GM23338 (cell line): Measurements from ENCODE around the gene KIRREL3. TPM values are rescaled to one million over a fixed set of nuclear protein-coding genes. Genes with fewer than 3 reads are reported as not detected.

ENCODE experiments used
- ATAC-seq: fragments of 200-7000 bp; cut with Tn5 transposase; 3 replicates; pipeline ENCODE4 v1.9.1; 2020
- DNase-seq: peaks from one replicate; pipeline ENCODE4 v3.0.0-alpha.2; 2015; ENCODE audit warnings: low spot score
- H2AFZ ChIP-seq: fragments of 200-600 bp; sonication (generic); 2 replicates; pipeline ENCODE4 v1.8.0; 2016; ENCODE audit warnings: antibody characterized with exemption, mild to moderate bottlenecking, moderate library complexity
- H3F3A ChIP-seq: fragments of 200-600 bp; sonication (generic); replicated peaks from 2 replicates; pipeline ENCODE4 v1.8.0; 2017; ENCODE audit warnings: antibody characterized with exemption, mixed run types, low read depth
- H3K27ac ChIP-seq: fragments of 200-600 bp; sonication (generic); 2 replicates; pipeline ENCODE4 v1.6.1; 2016; ENCODE audit warnings: low read depth
- H3K27me3 ChIP-seq: fragments of 200-600 bp; sonication (generic); 2 replicates; pipeline ENCODE4 v1.8.0; 2016; ENCODE audit warnings: mild to moderate bottlenecking, mixed run types, moderate library complexity; ENCODE audit not compliant: insufficient read depth
- H3K36me3 ChIP-seq: fragments of 200-600 bp; sonication (generic); 2 replicates; pipeline ENCODE4 v1.8.0; 2016; ENCODE audit warnings: mild to moderate bottlenecking; ENCODE audit not compliant: insufficient read depth
- H3K4me1 ChIP-seq: fragments of 200-600 bp; sonication (generic); 2 replicates; pipeline ENCODE4 v1.8.0; 2016; ENCODE audit warnings: mild to moderate bottlenecking, moderate library complexity; ENCODE audit not compliant: insufficient read depth
- H3K4me2 ChIP-seq: fragments of 200-600 bp; sonication (generic); 2 replicates; pipeline ENCODE4 v1.7.1; 2017; ENCODE audit warnings: mixed run types
- H3K4me3 ChIP-seq: fragments of 200-600 bp; sonication (generic); 2 replicates; pipeline ENCODE4 v1.6.1; 2016; ENCODE audit warnings: mixed run types
- H3K79me2 ChIP-seq: fragments of 200-600 bp; sonication (generic); replicated peaks from 2 replicates; pipeline ENCODE4 v1.8.0; 2017; ENCODE audit warnings: mild to moderate bottlenecking; ENCODE audit not compliant: insufficient read depth
- H3K9me2 ChIP-seq: fragments of 200-600 bp; sonication (generic); 2 replicates; pipeline ENCODE4 v1.8.0; 2017; ENCODE audit not compliant: insufficient read depth
- H4K20me1 ChIP-seq: fragments of 200-600 bp; sonication (generic); replicated peaks from 2 replicates; pipeline ENCODE4 v1.8.0; 2017; ENCODE audit warnings: mild to moderate bottlenecking; ENCODE audit not compliant: insufficient read depth
- H3K27ac Mint-ChIP-seq: 2 replicates; pipeline ENCODE4 v1.8.0; 2020; ENCODE audit warnings: inconsistent platforms, mild to moderate bottlenecking, moderate library complexity, mixed read lengths
- H3K27me3 Mint-ChIP-seq: 3 replicates; pipeline ENCODE4 v1.8.0; 2022; ENCODE audit warnings: low read depth, mild to moderate bottlenecking, moderate library complexity, mixed read lengths, inconsistent platforms; ENCODE audit not compliant: insufficient read depth, poor library complexity
- H3K36me3 Mint-ChIP-seq: 3 replicates; pipeline ENCODE4 v1.8.0; 2021; ENCODE audit warnings: low read depth, mild to moderate bottlenecking, inconsistent platforms, moderate library complexity, mixed read lengths
- H3K4me1 Mint-ChIP-seq: 3 replicates; pipeline ENCODE4 v1.8.0; 2020; ENCODE audit warnings: mild to moderate bottlenecking, inconsistent platforms, mixed read lengths
- H3K4me3 Mint-ChIP-seq: 3 replicates; pipeline ENCODE4 v1.8.0; 2021; ENCODE audit warnings: moderate library complexity, mild to moderate bottlenecking, inconsistent platforms, mixed read lengths
- H3K9me3 Mint-ChIP-seq: 3 replicates; pipeline ENCODE4 v1.8.0; 2020; ENCODE audit warnings: moderate library complexity, mild to moderate bottlenecking, inconsistent platforms, mixed read lengths
- CREB1 ChIP-seq: fragments of 250-450 bp; sonication (Bioruptor Pico); IDR thresholded peaks from 2 replicates; pipeline ENCODE4 v1.5.0; 2020; ENCODE audit warnings: low read depth, mild to moderate bottlenecking, moderate library complexity
- EZH2 ChIP-seq: fragments of 200-600 bp; sonication (generic); IDR thresholded peaks from one replicate; pipeline ENCODE4 v1.8.0; 2017; ENCODE audit warnings: antibody characterized with exemption, mild to moderate bottlenecking, low read depth; ENCODE audit not compliant: unreplicated experiment
- EZH2phosphoT487 ChIP-seq: fragments of 200-600 bp; sonication (generic); IDR thresholded peaks from one replicate; pipeline ENCODE4 v1.8.1; 2018; ENCODE audit warnings: antibody characterized with exemption; ENCODE audit not compliant: unreplicated experiment
- JUNB ChIP-seq: IDR thresholded peaks from one replicate; pipeline ENCODE4 v1.6.1; 2016; ENCODE audit warnings: antibody characterized with exemption; ENCODE audit not compliant: unreplicated experiment
- POLR2AphosphoS5 ChIP-seq: IDR thresholded peaks from 2 replicates; pipeline ENCODE4 v1.6.1; 2016; ENCODE audit warnings: antibody characterized with exemption, low read depth
- REST ChIP-seq: IDR thresholded peaks from one replicate; pipeline ENCODE4 v1.6.1; 2018; ENCODE audit warnings: antibody characterized with exemption; ENCODE audit not compliant: unreplicated experiment
- STAT1 ChIP-seq: IDR thresholded peaks from one replicate; pipeline ENCODE4 v1.6.1; 2016; ENCODE audit warnings: antibody characterized with exemption; ENCODE audit not compliant: unreplicated experiment
- ZNF114 ChIP-seq: fragments of 250-450 bp; sonication (Bioruptor Pico); IDR thresholded peaks from 2 replicates; pipeline ENCODE4 v1.5.0; 2020; ENCODE audit warnings: mild to moderate bottlenecking, moderate library complexity
- ZNF331 ChIP-seq: fragments of 250-450 bp; sonication (Bioruptor Pico); IDR thresholded peaks from 2 replicates; pipeline ENCODE4 v1.5.0; 2020; ENCODE audit warnings: low read depth, mild to moderate bottlenecking, moderate library complexity
- polyA plus RNA-seq: library from polyadenylated mRNA; unstranded; fragments of >200 nt; fragmentation: Nextera tagmentation; extraction: Ambion mirVana; gene quantifications from 2 replicates; pipeline ENCODE4 v1.2.1, GENCODE V29; 2016
- total RNA-seq: library from RNA; depleted of rRNA; stranded (reverse); fragments of >200 nt; shearing (Covaris generic); gene quantifications from 2 replicates; pipeline ENCODE4 v1.2.3, GENCODE V29; 2014
- TF ChIP-seq, protein P1 (sequence below): IDR thresholded peaks from 2 replicates; pipeline ENCODE4 v1.6.1; 2016; ENCODE audit warnings: antibody characterized with exemption
- TF ChIP-seq, protein P2 (sequence below): fragments of 250-450 bp; sonication (Bioruptor Pico); IDR thresholded peaks from 2 replicates; pipeline ENCODE4 v1.5.0; 2020; ENCODE audit warnings: mild to moderate bottlenecking, moderate library complexity

Gene KIRREL3
- total and polyA plus RNA-seq, 2 experiments from 2014 or later: 0.13 to 1.5 TPM

GRCh38 chr11:126499131-126499752 is 501.3 kb downstream of the KIRREL3 start:
- no peaks in the 10 kb centered on the region for H4K20me1 ChIP-seq
- Mint-ChIP-seq H3K4me1 (peaks cover 69% of the 10 kb centered on the region), H3K36me3 (no peaks in the 10 kb centered on the region), H3K9me3 (no peaks in the 10 kb centered on the region; the same call in 2 of the 3 replicates), H3K4me3 (no peak overlapping the region), H3K27me3 (peaks cover 4% of the 10 kb centered on the region), H3K27ac (no peak overlapping the region)
- peaks cover 48% of the 10 kb centered on the region for H3K4me1 ChIP-seq
- TF ChIP-seq EZH2phosphoT487 (no peak), EZH2 (no peak), STAT1 (no peak), CREB1 (CRISPR knock-in tag) (no peak), ZNF114 (CRISPR knock-in tag) (no peak), POLR2AphosphoS5 (no peak), JUNB (no peak), ZNF331 (CRISPR knock-in tag) (no peak), REST (no peak)
- TF ChIP-seq, protein P1, sequence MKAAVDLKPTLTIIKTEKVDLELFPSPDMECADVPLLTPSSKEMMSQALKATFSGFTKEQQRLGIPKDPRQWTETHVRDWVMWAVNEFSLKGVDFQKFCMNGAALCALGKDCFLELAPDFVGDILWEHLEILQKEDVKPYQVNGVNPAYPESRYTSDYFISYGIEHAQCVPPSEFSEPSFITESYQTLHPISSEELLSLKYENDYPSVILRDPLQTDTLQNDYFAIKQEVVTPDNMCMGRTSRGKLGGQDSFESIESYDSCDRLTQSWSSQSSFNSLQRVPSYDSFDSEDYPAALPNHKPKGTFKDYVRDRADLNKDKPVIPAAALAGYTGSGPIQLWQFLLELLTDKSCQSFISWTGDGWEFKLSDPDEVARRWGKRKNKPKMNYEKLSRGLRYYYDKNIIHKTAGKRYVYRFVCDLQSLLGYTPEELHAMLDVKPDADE: no peak
- TF ChIP-seq, protein P2, sequence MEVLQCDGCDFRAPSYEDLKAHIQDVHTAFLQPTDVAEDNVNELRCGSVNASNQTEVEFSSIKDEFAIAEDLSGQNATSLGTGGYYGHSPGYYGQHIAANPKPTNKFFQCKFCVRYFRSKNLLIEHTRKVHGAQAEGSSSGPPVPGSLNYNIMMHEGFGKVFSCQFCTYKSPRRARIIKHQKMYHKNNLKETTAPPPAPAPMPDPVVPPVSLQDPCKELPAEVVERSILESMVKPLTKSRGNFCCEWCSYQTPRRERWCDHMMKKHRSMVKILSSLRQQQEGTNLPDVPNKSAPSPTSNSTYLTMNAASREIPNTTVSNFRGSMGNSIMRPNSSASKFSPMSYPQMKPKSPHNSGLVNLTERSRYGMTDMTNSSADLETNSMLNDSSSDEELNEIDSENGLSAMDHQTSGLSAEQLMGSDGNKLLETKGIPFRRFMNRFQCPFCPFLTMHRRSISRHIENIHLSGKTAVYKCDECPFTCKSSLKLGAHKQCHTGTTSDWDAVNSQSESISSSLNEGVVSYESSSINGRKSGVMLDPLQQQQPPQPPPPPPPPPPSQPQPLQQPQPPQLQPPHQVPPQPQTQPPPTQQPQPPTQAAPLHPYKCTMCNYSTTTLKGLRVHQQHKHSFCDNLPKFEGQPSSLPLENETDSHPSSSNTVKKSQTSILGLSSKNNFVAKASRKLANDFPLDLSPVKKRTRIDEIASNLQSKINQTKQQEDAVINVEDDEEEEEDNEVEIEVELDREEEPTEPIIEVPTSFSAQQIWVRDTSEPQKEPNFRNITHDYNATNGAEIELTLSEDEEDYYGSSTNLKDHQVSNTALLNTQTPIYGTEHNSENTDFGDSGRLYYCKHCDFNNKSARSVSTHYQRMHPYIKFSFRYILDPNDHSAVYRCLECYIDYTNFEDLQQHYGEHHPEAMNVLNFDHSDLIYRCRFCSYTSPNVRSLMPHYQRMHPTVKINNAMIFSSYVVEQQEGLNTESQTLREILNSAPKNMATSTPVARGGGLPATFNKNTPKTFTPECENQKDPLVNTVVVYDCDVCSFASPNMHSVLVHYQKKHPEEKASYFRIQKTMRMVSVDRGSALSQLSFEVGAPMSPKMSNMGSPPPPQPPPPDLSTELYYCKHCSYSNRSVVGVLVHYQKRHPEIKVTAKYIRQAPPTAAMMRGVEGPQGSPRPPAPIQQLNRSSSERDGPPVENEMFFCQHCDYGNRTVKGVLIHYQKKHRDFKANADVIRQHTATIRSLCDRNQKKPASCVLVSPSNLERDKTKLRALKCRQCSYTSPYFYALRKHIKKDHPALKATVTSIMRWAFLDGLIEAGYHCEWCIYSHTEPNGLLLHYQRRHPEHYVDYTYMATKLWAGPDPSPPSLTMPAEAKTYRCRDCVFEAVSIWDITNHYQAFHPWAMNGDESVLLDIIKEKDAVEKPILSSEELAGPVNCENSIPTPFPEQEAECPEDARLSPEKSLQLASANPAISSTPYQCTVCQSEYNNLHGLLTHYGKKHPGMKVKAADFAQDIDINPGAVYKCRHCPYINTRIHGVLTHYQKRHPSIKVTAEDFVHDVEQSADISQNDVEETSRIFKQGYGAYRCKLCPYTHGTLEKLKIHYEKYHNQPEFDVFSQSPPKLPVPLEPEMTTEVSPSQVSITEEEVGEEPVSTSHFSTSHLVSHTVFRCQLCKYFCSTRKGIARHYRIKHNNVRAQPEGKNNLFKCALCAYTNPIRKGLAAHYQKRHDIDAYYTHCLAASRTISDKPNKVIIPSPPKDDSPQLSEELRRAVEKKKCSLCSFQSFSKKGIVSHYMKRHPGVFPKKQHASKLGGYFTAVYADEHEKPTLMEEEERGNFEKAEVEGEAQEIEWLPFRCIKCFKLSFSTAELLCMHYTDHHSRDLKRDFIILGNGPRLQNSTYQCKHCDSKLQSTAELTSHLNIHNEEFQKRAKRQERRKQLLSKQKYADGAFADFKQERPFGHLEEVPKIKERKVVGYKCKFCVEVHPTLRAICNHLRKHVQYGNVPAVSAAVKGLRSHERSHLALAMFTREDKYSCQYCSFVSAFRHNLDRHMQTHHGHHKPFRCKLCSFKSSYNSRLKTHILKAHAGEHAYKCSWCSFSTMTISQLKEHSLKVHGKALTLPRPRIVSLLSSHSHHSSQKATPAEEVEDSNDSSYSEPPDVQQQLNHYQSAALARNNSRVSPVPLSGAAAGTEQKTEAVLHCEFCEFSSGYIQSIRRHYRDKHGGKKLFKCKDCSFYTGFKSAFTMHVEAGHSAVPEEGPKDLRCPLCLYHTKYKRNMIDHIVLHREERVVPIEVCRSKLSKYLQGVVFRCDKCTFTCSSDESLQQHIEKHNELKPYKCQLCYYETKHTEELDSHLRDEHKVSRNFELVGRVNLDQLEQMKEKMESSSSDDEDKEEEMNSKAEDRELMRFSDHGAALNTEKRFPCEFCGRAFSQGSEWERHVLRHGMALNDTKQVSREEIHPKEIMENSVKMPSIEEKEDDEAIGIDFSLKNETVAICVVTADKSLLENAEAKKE (CRISPR knock-in tag): no peak
- no peak overlapping the region for H3K27ac ChIP-seq
- H2AFZ ChIP-seq: peak overlapping the region; percentile 83; the same call in 1 of the 2 replicates
- H3K9me2 ChIP-seq: no peaks in the 10 kb centered on the region
- peak overlapping the region; percentile 69; the same call in 1 of the 2 replicates for H3K4me2 ChIP-seq
- no peak for DNase-seq
- no peak for ATAC-seq
- H3K36me3 ChIP-seq: no peaks in the 10 kb centered on the region
- no peaks in the 10 kb centered on the region for H3F3A ChIP-seq
- H3K4me3 ChIP-seq: no peak overlapping the region
- no peaks in the 10 kb centered on the region for H3K27me3 ChIP-seq
- H3K79me2 ChIP-seq: no peaks in the 10 kb centered on the region
